IMR-90 (cell line): ENCODE measurements around the gene APP. TPM values are rescaled to one million over a fixed set of nuclear protein-coding genes. Genes with fewer than 3 reads are reported as not detected.
A peak's percentile ranks its signal among the peaks of the same experiment; 100 is the strongest.

Source experiments
- ATAC-seq: fragments of 200-7000 bp; cut with Tn5 transposase; 2 replicates; pipeline ENCODE4 v1.9.1; 2020; ENCODE audit warnings: low read depth, mild to moderate bottlenecking, moderate library complexity
- BruUV-seq: library from RNA; stranded (reverse); fragments of 400-500 nt; replicated peaks from 2 replicates; lab custom pipeline; 2021; lab: Mats Ljungman, UMichigan
- CTCF ChIA-PET: fragments of 300-600 bp; formaldehyde crosslinking; extraction: SDS; loops from one replicate; lab custom pipeline; 2021; ENCODE audit warnings: antibody characterized with exemption; lab: Yijun Ruan, JAX
- POLR2A ChIA-PET: fragments of 300-600 bp; sonication (Branson Sonifier 250); formaldehyde crosslinking; loops from one replicate; lab custom pipeline; 2022; ENCODE audit warnings: antibody characterized with exemption; ENCODE audit not compliant: unreplicated experiment; lab: Charles Lee
- DNase-seq: peaks from one replicate; pipeline ENCODE4 v3.0.0; 2013
- H2AFZ ChIP-seq: replicated peaks from 2 replicates; pipeline ENCODE3; 2013; ENCODE audit warnings: low read length, mild to moderate bottlenecking; ENCODE audit not compliant: poor library complexity
- H2AK5ac ChIP-seq: 2 replicates; pipeline ENCODE4 v1.6.1; 2013; ENCODE audit warnings: low read depth, low read length, inconsistent platforms
- H2AK9ac ChIP-seq: replicated peaks from 2 replicates; pipeline ENCODE3; 2013; ENCODE audit warnings: mild to moderate bottlenecking, low read depth, low read length, moderate library complexity; ENCODE audit not compliant: poor library complexity
- H2BK120ac ChIP-seq: 2 replicates; pipeline ENCODE4 v1.6.1; 2013; ENCODE audit warnings: low read depth, low read length, inconsistent platforms
- H2BK15ac ChIP-seq: 3 replicates; pipeline ENCODE4 v1.6.1; 2013; ENCODE audit warnings: low read depth, low read length, inconsistent platforms
- H2BK20ac ChIP-seq: 2 replicates; pipeline ENCODE4 v1.6.1; 2013; ENCODE audit warnings: low read depth, mild to moderate bottlenecking, inconsistent platforms, low read length, moderate library complexity
- H2BK5ac ChIP-seq: 2 replicates; pipeline ENCODE4 v1.6.1; 2013; ENCODE audit warnings: mild to moderate bottlenecking, low read depth, low read length, inconsistent platforms; ENCODE audit not compliant: poor library complexity, severe bottlenecking
- H3K14ac ChIP-seq: replicated peaks from 2 replicates; pipeline ENCODE4 v1.6.1; 2013; ENCODE audit warnings: low read depth, low read length, inconsistent platforms
- H3K18ac ChIP-seq: 2 replicates; pipeline ENCODE4 v1.6.1; 2013; ENCODE audit warnings: low read depth, low read length, control low read depth
- H3K23ac ChIP-seq: 2 replicates; pipeline ENCODE4 v1.6.1; 2013; ENCODE audit warnings: low read depth, low read length, inconsistent platforms
- H3K27ac ChIP-seq: 2 replicates; pipeline ENCODE4 v1.5.1; 2013; ENCODE audit warnings: mild to moderate bottlenecking, control low read depth, low read length; ENCODE audit not compliant: insufficient read depth
- H3K27me3 ChIP-seq: 2 replicates; pipeline ENCODE4 v1.6.1; 2013; ENCODE audit warnings: low read length; ENCODE audit not compliant: control insufficient read depth, insufficient read depth
- H3K36me3 ChIP-seq: 2 replicates; pipeline ENCODE4 v1.6.1; 2013; ENCODE audit warnings: low read length, mixed read lengths; ENCODE audit not compliant: control insufficient read depth, insufficient read depth
- H3K4ac ChIP-seq: 2 replicates; pipeline ENCODE4 v1.6.1; 2013; ENCODE audit warnings: low read depth, low read length, inconsistent platforms
- H3K4me1 ChIP-seq: 2 replicates; pipeline ENCODE4 v1.6.1; 2013; ENCODE audit warnings: low read length, mixed read lengths; ENCODE audit not compliant: control insufficient read depth, insufficient read depth
- H3K4me2 ChIP-seq: 2 replicates; pipeline ENCODE4 v1.6.1; 2013; ENCODE audit warnings: low read depth, mild to moderate bottlenecking, control low read depth, low read length, moderate library complexity
- H3K4me3 ChIP-seq: 2 replicates; pipeline ENCODE4 v1.5.1; 2013; ENCODE audit warnings: low read depth, mild to moderate bottlenecking, control low read depth, low read length, moderate library complexity; ENCODE audit not compliant: insufficient read depth
- H3K56ac ChIP-seq: 2 replicates; pipeline ENCODE4 v1.6.1; 2013; ENCODE audit warnings: low read length, inconsistent platforms; ENCODE audit not compliant: insufficient read depth; ENCODE audit errors: extremely low read depth
- H3K79me1 ChIP-seq, 2 experiments: 2 replicates each; pipeline ENCODE4 v1.6.1; 2013; ENCODE audit warnings: low read length in 2 of 2, inconsistent platforms in 1 of 2, low read depth in 1 of 2
- H3K9ac ChIP-seq: 2 replicates; pipeline ENCODE4 v1.6.1; 2013; ENCODE audit warnings: low read depth, low read length, control low read depth
- H3K9me1 ChIP-seq: 2 replicates; pipeline ENCODE4 v1.6.1; 2013; ENCODE audit warnings: low read length, inconsistent platforms; ENCODE audit not compliant: insufficient read depth
- H3K9me3 ChIP-seq: 2 replicates; pipeline ENCODE4 v1.6.1; 2013; ENCODE audit warnings: low read length; ENCODE audit not compliant: control insufficient read depth, insufficient read depth
- H4K20me1 ChIP-seq: 2 replicates; pipeline ENCODE4 v1.6.1; 2013; ENCODE audit warnings: low read length, inconsistent platforms; ENCODE audit not compliant: insufficient read depth
- H4K5ac ChIP-seq: 2 replicates; pipeline ENCODE4 v1.6.1; 2013; ENCODE audit warnings: mild to moderate bottlenecking, low read depth, low read length, control low read depth
- H4K8ac ChIP-seq, 2 experiments: 2 replicates each; pipeline ENCODE4 v1.6.1; 2013; ENCODE audit warnings: low read depth in 2 of 2, low read length in 2 of 2, control low read depth in 1 of 2, inconsistent platforms in 1 of 2
- H4K91ac ChIP-seq: 2 replicates; pipeline ENCODE4 v1.6.1; 2013; ENCODE audit warnings: low read depth, low read length, inconsistent platforms; ENCODE audit not compliant: insufficient read depth
- BHLHE40 ChIP-seq: fragments of 150-350 bp; IDR thresholded peaks from 2 replicates; pipeline ENCODE4 v1.6.1; 2016; ENCODE audit warnings: mild to moderate bottlenecking, low read depth, low read length
- CEBPB ChIP-seq: IDR thresholded peaks from 2 replicates; pipeline ENCODE4 v1.6.1; 2012; ENCODE audit warnings: low read depth, low read length, improper control_type of control experiment
- CHD1 ChIP-seq: IDR thresholded peaks from 2 replicates; pipeline ENCODE4 v1.6.1; 2012; ENCODE audit warnings: low read depth, low read length, improper control_type of control experiment
- CTCF ChIP-seq: conservative IDR thresholded peaks from 2 replicates; pipeline ENCODE4 v1.5.1; 2012; ENCODE audit warnings: mild to moderate bottlenecking, low read depth, low read length, improper control_type of control experiment
- ELK1 ChIP-seq: fragments of 150-350 bp; IDR thresholded peaks from 2 replicates; pipeline ENCODE4 v1.6.1; 2016; ENCODE audit warnings: low read depth, mild to moderate bottlenecking, low read length, moderate library complexity, borderline replicate concordance
- FOS ChIP-seq: fragments of 150-350 bp; IDR thresholded peaks from 2 replicates; pipeline ENCODE4 v1.6.1; 2016; ENCODE audit warnings: low read depth, low read length
- MAFK ChIP-seq: IDR thresholded peaks from 2 replicates; pipeline ENCODE4 v1.6.1; 2012; ENCODE audit warnings: low read depth, low read length, improper control_type of control experiment
- MAZ ChIP-seq: IDR thresholded peaks from 2 replicates; pipeline ENCODE4 v1.6.1; 2012; ENCODE audit warnings: low read depth, mild to moderate bottlenecking, low read length, improper control_type of control experiment, moderate library complexity, borderline replicate concordance
- MXI1 ChIP-seq: IDR thresholded peaks from 2 replicates; pipeline ENCODE4 v1.6.1; 2012; ENCODE audit warnings: low read depth, mild to moderate bottlenecking, low read length, moderate library complexity, borderline replicate concordance
- NFE2L2 ChIP-seq: fragments of 150-350 bp; IDR thresholded peaks from 2 replicates; pipeline ENCODE4 v1.6.1; 2016; ENCODE audit warnings: low read depth, mild to moderate bottlenecking, low read length
- POLR2A ChIP-seq: IDR thresholded peaks from 2 replicates; pipeline ENCODE4 v1.6.1; 2012; ENCODE audit warnings: mild to moderate bottlenecking, low read depth, low read length
- RAD21 ChIP-seq: IDR thresholded peaks from 2 replicates; pipeline ENCODE4 v1.6.1; 2012; ENCODE audit warnings: low read length, improper control_type of control experiment
- RCOR1 ChIP-seq: IDR thresholded peaks from 2 replicates; pipeline ENCODE4 v1.6.1; 2012; ENCODE audit warnings: mild to moderate bottlenecking, low read length, improper control_type of control experiment; ENCODE audit not compliant: insufficient replicate concordance
- RFX5 ChIP-seq: IDR thresholded peaks from 2 replicates; pipeline ENCODE4 v1.8.0; 2012; ENCODE audit warnings: low read depth, mild to moderate bottlenecking, low read length, moderate library complexity
- SMC3 ChIP-seq: fragments of 150-350 bp; IDR thresholded peaks from 2 replicates; pipeline ENCODE4 v1.6.1; 2016; ENCODE audit warnings: low read depth, mild to moderate bottlenecking, antibody characterized with exemption, low read length, moderate library complexity
- WGBS, 2 experiments: methylation state at CpG; one replicate each; pipeline versions ENCODE4 v1.1.5 to v1.1.7; 2013; ENCODE audit warnings: missing lambda C conversion rate in 2 of 2; ENCODE audit not compliant: insufficient read length in 1 of 2; ENCODE audit errors: extremely low coverage in 2 of 2; 5-methylcytosine and 5-hydroxymethylcytosine counted together
- dilution Hi-C: fragments of 300-500 bp; cut with HindIII; formaldehyde crosslinking; loops from one replicate; pipeline ENCODE4 v1.14.3; 2018; ENCODE audit warnings: low sequenced_read_pairs; ENCODE audit not compliant: unreplicated experiment
- in situ Hi-C: fragments of 300-500 bp; cut with MboI; formaldehyde crosslinking; loops from 3 replicates; pipeline ENCODE4 v1.14.3; 2019; ENCODE audit warnings: low sequenced_read_pairs, inconsistent platforms, mixed read lengths
- intact Hi-C: fragments of 100-400 bp; cut with micrococcal nuclease; formaldehyde crosslinking; loops from 2 replicates; pipeline ENCODE4 v1.10.0; 2022
- polyA plus RNA-seq, 3 experiments: library from polyadenylated mRNA; depleted of rRNA; stranded (reverse); fragments of >200 nt; gene quantifications; 2 replicates each; pipeline ENCODE4 v1.2.3, GENCODE V29; 2012; ENCODE audit warnings: low replicate concordance in 1 of 3
- total RNA-seq: library from RNA; depleted of rRNA; stranded (reverse); fragments of >200 nt; gene quantifications from 2 replicates; pipeline ENCODE4 v1.2.3, GENCODE V29; 2012
- TF ChIP-seq, protein P1 (sequence below): fragments of 150-350 bp; IDR thresholded peaks from 2 replicates; pipeline ENCODE4 v1.6.1; 2017; ENCODE audit warnings: mild to moderate bottlenecking, antibody characterized with exemption, low read length, low read depth

The APP gene
- total and polyA plus RNA-seq, 2 of the 4 experiments (the other 2 are of a cell fraction), result 191 to 530 TPM

GRCh38 chr21:26127918-26128317 lies 42.7 kb downstream of the APP start:
- TF ChIP-seq NFE2L2 (no peak), SMC3 (no peak), CEBPB (no peak), MAZ (no peak), CTCF (no peak), RFX5 (no peak), MXI1 (peak; percentile 88), RCOR1 (no peak), BHLHE40 (peak; percentile 86), ELK1 (no peak), FOS (0 out of 2 replicates have a peak, but pooled peaks have one; percentile 5), RAD21 (no peak), MAFK (peak; percentile 61; the same call in 1 of the 2 replicates), CHD1 (no peak), POLR2A (no peak)
- TF ChIP-seq, protein P1, sequence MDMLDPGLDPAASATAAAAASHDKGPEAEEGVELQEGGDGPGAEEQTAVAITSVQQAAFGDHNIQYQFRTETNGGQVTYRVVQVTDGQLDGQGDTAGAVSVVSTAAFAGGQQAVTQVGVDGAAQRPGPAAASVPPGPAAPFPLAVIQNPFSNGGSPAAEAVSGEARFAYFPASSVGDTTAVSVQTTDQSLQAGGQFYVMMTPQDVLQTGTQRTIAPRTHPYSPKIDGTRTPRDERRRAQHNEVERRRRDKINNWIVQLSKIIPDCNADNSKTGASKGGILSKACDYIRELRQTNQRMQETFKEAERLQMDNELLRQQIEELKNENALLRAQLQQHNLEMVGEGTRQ, result peak; percentile 60; the same call in 1 of the 2 replicates
- in situ Hi-C loops (no loop called here), intact Hi-C loops (loop anchor here (2.0 kb wide), 1 partner anchor 41 kb away; no protein-coding TSS in a partner anchor), dilution Hi-C loops (no loop called here)
- Histone ChIP-seq H2AK5ac (no peak overlapping the region), H3K9me3 (no peaks in the 10 kb centered on the region), H2BK120ac (no peak overlapping the region), H3K27me3 (no peaks in the 10 kb centered on the region), H3K27ac (no peak overlapping the region), H3K9ac (no peak overlapping the region), H2BK5ac (no peak overlapping the region), H4K8ac (no peak overlapping the region), H3K18ac (no peak overlapping the region), H3K79me1 (peaks cover 18 to 69% of the 10 kb centered on the region in 2 experiments), H3K4me2 (peak overlapping the region; percentile 31; the same call in 1 of the 2 replicates), H3K23ac (no peak overlapping the region), H3K56ac (no peak overlapping the region), H2AFZ (no peak overlapping the region), H3K4me1 (peaks cover 17% of the 10 kb centered on the region), H4K5ac (no peak overlapping the region), H2AK9ac (no peak overlapping the region), H3K4ac (no peak overlapping the region), H4K91ac (no peak overlapping the region), H4K20me1 (peaks cover 40% of the 10 kb centered on the region), H3K36me3 (no peaks in the 10 kb centered on the region), H3K4me3 (no peak overlapping the region), H2BK20ac (no peak overlapping the region), H3K9me1 (peaks cover 18% of the 10 kb centered on the region), H2BK15ac (no peak overlapping the region), H3K14ac (no peak overlapping the region)
- ChIA-PET CTCF (interaction anchor here (1.1 to 1.6 kb wide), 2 partner anchors 13 to 55 kb away, joined by 3 to 5 read pairs; no protein-coding TSS in a partner anchor), POLR2A (interaction anchor here (0.6 kb wide), 1 partner anchor 24 kb away, joined by 3 read pairs; no protein-coding TSS in a partner anchor)
- DNase-seq (peak; percentile 69), ATAC-seq (peak; percentile 33)
- no TSS peak for BruUV-seq
- no CpG with 5 or more reads among the region's 6 CpGs for WGBS, 2 experiments
